NK-92 (cell line): ENCODE measurements around the gene FAM200C.

Experiments used
- DNase-seq: peaks from one replicate; lab custom pipeline; 2025; ENCODE audit not compliant: unreplicated experiment; lab: John Stamatoyannopoulos, UW

Gene FAM200C

DNA sequence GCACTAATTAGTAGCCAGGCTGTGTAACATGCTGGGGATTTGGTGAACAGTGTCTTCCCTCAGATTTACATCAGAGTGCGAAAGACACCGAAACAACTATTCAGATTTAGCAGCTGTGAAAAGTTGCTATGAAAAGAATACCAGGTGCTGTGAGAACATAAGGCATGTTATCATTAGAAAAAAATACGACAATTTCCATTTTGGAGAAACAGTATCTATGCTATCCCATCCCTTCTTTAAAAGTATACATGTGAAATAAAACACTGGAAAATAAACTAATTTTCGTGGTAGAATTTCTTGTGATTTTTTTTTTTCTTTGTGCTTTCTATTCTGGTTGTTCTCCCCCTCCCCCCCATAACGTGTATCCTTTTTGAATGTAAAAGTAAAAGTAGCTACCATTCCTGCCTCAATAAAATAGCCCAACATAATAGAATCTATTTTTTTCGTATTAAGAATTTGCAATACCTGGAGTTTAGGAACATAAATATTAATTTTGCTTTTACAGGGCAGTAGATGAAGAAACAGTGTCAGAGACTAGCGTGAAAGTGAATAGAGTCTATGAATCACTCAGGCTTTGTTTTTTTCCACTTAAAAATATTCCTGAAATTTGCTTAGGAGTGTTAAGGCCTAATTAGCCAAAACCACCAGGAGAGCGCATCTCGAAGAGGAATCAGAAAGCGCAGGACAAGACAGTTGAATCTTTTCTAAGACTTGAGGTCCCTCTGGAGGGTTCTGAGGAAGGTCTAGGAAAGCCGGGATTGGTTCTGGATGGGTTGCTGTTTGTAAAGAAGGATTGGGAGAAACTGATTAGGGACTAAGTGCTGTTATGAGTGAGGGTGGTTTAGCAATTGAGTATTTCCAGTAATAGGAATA lies 19.8 kb upstream of the FAM200C start:
- no peak for DNase-seq

DNA sequence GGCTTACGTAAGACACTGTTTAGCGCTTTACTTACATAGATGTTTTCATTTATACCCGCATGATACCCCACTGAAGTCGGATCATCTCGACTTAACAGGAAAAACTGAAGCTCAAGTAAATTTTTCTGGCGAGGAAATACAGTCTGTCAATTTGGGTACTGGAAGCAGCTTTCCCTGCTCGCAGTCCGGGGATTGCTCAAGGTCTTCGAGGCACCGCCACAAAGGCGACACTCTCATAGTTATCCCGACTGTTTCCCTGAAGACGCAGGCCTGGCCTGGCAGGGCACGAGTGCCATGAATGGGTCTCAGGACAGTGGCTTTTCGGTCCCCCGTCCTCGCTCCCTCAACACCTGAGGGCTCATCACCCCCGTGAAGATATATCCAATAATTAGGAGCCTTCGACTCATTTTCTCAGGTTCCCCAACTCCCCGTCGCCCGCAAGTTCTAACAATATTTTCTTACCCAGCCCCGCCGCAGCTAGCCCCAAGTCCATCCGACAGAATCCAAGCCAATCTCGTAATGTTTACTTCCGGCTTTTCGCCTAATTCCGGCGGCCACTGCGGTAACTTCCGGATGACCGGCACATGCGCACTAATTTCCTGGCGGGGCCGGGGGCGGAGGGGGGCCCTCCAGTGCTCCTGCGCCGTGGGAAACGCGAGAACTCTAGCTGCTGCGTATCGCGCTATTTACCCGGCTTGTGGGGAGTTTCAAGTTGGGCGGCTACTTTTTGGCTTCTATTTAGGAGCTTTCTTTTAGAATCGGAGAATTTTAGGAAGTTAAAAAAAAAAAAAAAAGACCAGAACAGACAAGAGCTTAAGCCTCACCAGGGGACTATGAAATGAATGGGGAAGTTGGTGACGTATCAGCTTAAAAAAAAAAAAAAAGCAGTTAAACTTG lies 19.0 kb upstream of the FAM200C start, which contains the start of gene SLU7:
TSS of gene SLU7 (minus strand) at position 521 of the 897 bp plus-strand sequence. CDS start 3,787 bp downstream, outside the sequence.
- DNase-seq, result peak; percentile 58

DNA sequence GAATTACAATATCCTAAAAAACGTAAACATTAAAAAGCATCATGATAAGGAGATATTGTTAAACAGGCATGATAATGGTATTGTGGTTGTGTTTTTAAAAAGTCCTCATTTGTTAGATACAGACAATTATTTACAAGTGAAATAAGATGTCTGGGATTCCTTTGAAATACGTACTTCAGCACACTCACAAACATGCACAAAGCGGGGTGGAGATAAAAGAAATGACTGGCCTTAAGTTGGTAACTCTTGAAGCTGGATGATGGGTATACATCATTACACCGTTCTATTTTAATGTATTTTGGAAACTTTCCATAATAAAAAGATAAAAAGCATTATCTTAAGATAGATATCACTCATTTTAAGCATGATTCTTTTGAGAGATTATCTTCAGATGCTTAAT lies 1.0 kb downstream of the FAM200C start:
- DNase-seq, result no peak

DNA sequence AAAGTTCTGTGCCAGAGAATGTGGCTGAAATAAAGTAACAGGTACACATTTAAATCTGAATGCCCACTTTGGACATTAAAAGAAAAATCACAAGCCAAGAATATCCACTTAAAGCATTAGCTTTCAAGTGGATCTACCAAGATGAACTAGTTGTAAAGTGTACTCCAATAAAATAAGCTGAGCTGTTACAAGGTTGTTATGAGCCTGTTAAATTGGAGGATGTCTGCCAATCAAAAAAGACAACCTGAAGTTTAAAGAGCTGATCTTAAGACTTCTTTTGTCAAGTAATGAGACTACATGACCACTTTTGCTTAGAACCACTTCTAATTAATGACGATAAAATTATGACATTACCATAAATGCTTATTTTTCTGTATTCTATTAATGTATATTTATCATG lies 2.4 kb downstream of the FAM200C start:
- no peak for DNase-seq

DNA sequence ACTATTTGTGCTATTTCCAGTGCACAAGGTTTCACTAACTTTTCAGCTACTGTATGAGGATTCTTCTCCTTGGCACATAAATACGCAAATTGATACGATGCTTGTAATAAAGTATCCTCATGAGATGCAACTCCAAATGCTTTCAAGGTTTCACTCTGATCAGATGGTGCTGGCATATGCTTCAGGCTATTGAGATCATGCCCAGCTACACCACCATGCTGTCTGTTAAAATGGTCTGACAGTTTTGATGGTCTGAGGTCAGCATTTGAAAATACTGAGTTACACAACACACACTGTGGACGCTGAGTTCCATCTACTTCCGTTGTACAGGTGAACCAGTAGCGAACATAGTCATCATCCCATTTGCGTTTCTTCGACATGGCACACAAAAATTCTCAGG lies 4.7 kb downstream of the FAM200C start:
- DNase-seq, result no peak

DNA sequence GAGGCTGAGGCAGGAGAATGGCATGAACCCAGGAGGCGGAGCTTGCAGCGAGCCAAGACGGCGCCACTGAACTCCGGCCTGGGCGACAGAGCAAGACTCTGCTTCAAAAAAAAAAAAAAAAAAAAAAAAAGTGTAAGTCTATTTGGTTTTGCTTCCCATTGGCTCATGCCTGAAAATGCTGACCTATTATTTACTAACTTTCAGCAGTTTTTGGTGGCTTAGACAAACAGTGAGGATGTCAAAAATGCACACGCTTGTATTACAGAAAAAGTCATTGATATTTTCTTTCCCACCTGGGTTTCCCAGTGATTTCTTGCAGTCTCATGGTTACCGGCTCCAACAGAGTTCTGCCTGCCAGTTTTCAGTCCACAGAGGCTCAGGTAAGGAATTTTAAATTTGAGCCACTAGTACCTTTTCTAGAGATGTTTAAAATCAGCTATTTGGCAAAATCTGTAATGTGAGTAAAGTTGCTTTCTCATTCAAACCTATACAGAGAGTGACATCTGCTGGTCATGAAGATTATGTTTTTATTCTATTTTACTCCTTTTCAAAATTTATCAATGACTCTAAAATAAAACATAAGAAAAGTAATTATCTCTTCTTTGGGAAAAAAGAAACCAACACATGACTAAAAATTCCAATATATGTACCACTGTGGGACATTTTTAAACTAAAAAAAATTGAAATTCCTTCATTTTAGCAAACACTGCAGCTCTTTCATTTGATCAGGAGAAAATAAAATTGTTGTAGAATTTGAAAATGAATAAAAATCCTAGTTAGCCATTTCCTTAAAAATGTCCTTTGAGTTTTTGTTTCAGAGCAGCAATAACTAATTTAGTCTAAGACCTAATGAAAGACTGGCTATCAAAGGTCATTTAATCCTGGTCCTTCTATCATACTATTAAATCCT lies 8.8 kb downstream of the FAM200C start:
- no peak for DNase-seq

DNA sequence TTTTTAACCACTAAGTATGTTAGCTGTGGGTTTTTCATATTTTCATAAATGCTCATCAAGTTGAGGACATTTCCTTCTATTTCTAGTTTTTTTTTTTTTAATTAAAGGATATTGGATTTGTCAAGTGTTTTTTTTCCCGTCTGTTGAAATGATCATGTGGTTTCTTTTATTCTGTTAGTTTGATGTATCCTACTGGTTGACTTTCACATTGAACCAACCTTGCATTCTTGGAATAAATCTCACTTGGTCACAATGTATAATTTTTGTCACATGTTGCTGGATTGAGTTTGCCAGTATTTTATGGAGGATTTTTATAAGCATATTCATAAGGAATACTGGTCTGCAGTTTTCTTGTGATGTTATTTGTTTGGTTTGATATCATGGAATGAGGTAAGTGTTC lies 12.4 kb downstream of the FAM200C start:
- DNase-seq, result no peak

DNA sequence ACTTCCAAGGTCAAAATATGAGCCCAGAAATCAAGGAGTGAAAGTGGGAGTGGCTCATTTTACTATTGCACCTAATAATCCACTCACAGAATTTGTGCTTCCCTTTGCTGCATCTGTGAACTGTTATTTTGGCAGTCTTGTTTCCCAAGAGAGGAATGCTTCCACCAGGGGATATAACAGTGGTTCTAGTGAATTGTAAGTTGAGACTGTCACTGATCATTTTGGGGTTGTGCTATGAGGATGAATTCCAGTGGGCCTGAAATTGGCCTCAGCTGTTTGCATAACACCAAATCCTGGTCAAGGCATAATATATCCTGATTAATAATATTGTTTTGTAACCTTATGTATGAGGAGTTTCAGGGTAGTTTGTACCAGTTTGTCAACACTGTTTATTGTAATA lies 14.4 kb downstream of the FAM200C start:
- no peak for DNase-seq

DNA sequence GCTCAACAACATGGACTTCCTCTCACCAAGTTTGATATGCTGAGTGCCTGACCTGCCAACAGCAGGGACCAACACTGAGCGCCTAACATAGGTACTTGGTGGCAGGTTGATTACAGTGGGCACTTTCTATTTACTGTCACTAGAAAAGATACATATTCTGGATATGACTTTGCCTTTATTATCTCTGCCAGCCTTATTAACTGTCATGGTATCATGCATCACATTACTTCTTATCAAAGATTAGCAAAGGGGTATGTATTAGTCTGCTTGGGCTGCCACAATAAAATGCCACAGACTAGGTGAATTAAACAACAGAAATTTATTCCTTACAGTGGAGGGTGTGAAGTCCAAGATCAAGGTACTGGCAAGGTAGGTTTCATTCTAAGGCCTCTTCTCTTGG lies 15.2 kb downstream of the FAM200C start:
- no peak for DNase-seq

DNA sequence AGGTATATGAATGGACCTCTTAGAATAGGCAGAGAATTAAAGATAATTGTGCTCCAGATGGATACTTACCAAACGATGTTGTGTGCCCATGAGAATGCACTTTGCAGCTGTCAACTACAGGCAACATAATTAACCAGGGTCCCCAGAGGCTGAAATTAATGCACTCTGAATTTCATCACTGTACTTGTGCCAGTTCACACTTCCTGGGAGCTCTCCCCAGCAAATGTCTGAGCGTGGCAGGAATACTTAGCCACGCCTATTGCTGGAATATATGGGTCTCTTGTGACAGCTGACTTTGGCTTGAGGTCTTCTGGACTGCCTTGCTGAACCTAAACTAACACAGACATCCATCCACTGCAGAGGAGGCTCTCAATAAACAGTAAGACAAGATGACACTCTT lies 17.5 kb downstream of the FAM200C start:
- no peak for DNase-seq

DNA sequence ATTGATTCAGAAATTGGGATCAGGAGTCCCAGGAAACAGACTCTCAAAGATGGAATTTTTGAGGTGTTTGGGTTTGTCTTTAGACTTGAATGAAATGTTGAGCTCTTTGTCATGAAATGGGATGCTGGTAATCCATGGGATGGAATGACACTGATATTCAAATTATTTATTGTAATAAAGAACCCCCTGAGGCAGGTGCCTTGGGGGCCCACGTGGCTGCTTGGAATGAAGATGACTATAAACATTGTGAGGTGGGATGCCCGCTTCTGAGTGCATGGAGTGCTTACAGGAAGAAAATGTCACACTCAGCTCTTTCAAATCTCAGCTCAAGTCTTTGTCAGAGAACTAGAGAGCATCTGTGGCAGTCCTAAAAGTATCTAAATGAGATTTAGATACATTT lies 19.8 kb downstream of the FAM200C start:
- DNase-seq, result no peak

DNA sequence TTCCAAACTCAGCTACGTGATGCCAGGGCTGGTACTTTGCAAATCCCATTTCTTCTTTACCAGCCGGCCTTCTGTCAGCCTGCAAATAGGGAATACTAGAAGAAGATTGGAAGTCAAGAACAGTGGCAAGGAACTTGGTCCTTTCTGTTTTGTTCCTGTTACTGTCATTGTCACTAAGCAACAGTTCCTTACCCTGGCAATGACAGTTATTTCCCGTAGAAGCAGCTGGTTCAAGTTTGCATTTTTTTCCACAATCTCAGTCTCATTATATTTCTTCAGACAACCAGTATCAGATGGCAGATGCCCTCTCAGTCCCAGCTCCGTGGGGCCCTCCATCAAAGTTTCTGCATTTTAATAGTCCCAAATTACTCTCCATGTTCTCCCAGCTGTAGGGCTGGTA lies 20.3 kb downstream of the FAM200C start:
- no peak for DNase-seq

DNA sequence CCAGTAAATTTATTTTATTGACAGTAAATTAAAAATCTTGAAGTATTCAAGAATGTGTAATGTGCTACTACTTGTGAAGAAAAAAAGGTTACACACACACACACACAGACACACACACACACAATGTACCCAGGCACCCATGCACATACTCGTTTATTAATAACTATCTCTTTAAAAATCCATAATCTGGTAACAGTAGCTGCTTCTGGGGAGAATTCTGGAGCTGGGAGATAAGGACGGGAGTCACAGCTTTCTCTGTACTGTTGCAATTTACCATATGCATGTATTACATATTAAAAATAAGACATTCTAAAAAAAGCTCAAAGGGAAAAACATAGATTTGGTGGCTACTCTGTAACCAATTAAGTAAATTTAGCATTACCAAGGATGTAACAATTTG lies 21.5 kb downstream of the FAM200C start:
- no peak for DNase-seq

DNA sequence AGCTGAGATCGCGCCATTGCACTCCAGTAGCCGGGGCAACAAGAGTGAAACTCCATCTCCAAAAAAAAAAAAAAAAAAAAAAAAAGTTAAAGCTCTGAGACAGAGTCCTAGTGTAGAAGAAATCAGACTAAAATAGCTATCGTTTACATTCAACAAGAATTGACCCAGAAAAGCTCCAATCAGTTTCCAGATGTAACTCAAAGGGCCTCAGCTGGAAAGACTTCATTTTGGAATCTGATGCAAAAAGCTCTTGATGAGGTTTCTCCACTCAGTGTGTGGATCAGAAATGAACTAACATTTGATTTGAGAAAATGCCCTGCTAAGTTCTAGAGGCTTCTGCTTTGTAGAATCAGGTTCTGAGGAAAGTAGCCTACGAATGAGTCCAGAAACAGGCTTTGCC lies 22.2 kb downstream of the FAM200C start:
- no peak for DNase-seq

DNA sequence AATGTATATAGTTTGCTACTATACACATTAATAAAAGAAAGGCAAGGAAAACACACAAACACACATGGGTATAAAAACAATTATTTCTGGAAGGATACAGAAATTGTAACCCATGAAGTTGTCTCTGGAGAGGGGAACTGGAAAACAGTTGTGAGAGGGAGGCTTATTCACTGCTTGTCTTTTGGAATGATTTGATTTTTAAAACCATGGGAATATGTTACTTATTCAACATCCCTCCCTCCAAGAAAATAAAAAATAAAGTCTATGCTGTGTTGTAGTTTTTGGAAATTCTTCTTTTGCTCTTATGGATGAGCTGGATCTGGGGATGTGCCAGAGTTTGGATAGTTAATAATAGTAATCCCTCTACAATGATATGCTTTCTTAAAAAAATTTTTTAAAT lies 23.4 kb downstream of the FAM200C start:
- DNase-seq, result no peak

DNA sequence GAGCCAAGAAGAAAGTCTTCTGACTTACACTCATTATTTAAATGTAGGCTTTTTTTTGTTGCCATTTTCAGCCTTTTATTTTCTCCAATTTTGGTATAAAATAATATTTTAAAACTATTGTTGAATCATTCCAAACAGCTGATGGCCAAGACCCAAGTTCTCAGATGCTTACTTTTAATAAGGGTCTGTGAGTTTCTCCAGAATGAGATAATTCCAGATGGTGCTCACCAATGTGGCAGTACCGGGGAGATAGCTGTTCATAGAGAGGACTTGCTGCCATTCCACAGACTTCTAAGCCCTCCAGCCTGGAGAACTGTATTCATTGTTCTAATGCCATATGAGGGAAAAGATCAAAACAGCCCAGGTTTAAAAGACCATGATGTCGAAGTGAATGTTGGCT lies 24.2 kb downstream of the FAM200C start:
- DNase-seq, result no peak

DNA sequence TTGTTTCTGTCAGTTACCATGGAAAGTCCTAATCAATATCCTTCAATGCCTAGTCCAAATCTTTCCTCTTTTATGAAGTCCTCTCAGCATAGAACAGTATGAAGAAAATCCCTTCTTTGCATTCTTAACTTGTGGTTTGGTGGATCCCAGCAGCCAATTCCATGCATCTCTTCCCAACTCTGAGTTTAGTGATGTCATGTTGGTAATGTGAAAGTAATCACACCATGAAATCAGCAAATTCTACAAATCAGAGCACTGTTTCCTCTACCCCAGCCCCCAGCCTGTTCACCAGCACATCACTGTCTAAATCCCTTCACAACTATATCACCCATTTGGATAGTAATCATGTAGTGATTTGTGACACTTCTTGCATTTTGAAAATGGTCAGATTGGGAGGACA lies 24.7 kb downstream of the FAM200C start:
- no peak for DNase-seq

DNA sequence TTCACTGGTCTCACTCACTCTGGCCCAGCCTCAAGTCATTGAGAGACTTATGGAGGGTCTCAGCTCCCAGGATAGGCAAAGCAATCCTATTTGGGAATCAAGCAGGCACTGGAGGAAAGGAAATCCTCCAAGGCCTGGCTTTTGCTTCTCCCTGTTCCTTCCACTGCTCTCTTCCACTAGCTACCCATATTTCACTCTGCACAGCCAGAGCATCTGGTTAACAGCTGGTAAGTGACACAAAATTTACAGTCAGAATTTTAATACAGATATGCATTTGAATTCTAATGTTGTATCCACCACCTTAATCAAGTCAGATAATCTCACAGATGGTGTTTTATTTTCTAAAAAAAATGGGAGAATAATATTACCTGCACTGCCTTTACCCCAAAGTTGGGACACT lies 28.6 kb downstream of the FAM200C start:
- DNase-seq, result no peak

DNA sequence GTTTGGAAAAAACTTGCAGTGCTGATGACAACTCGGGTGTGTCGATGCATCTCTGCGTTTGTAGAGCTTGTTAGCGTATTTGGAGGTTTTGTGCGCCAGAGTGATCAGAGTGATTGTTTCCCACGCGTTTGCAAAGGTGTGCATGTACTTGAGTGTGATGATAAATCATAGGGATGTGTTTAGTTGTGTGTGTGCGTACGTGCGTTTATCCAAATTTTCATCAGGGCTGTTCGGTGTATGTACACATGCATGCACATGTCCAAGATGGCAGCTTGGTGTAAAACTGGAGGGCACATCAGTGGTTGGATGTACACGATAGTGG lies 29.2 kb downstream of the FAM200C start:
- DNase-seq, result no peak

DNA sequence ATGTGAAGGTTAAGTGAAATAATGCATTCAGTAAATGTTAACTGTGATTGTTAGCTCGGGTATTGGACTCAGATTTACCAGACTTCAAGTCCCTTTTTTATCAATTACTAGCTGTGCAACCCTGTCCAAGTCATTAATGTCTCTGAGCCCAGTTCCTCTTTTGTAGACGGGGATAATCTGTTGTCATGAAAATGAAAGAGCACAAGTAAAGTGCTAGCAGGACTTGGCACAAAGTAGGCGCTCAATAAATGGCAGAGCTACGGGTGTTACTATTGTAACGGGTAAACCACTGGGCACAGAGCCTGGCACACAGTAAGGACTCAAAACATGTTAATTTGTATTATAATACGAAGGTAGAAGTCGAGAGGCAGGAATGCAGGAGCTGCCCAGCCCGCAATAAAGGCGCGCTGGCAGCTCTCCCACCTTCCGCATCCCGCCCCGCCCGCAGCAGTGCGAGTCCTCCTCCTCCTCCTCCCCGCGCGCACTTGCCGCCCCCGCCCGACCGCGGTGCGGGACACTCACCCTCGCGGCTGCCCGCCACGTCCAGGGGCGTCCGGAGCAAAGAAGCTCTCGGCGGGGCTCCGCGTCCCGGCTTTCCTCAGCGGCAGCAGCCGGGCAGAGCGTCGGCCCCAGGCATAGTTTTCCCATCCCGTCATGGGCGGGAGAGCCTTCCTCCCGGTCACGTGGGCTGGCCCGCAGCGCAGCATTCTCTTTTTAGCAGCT lies 29.7 kb downstream of the FAM200C start, which contains the start of gene C1QTNF2:
TSS of gene C1QTNF2 (minus strand) at position 637 of the 723 bp plus-strand sequence. CDS start 15,615 bp downstream, outside the sequence.
- DNase-seq, result no peak
